GM13977 (cell line): ENCODE results near the gene ULK4.

Experiments
- DNase-seq: peaks from one replicate; pipeline ENCODE4 v3.0.0; 2012; ENCODE audit warnings: low spot score
- in situ Hi-C: fragments of 300-500 bp; cut with MboI; formaldehyde crosslinking; loops from one replicate; pipeline ENCODE4 v1.12.0; 2022; ENCODE audit warnings: low sequenced_read_pairs, low pct_unique_long_range_greater_than_20kb, mixed read lengths, inconsistent platforms; ENCODE audit not compliant: unreplicated experiment
- TF ChIP-seq, protein P1 (sequence below): IDR thresholded peaks from 2 replicates; pipeline ENCODE4 v1.5.1; 2012; ENCODE audit warnings: mild to moderate bottlenecking, control low read depth; ENCODE audit not compliant: insufficient read depth; ENCODE audit errors: extremely low read depth, missing control alignments

ULK4 gene

GRCh38 chr3:41482134-41482533, 479.8 kb downstream of the ULK4 start:
- no peak for DNase-seq
- in situ Hi-C loops = no loop called here
- TF ChIP-seq, protein P1, sequence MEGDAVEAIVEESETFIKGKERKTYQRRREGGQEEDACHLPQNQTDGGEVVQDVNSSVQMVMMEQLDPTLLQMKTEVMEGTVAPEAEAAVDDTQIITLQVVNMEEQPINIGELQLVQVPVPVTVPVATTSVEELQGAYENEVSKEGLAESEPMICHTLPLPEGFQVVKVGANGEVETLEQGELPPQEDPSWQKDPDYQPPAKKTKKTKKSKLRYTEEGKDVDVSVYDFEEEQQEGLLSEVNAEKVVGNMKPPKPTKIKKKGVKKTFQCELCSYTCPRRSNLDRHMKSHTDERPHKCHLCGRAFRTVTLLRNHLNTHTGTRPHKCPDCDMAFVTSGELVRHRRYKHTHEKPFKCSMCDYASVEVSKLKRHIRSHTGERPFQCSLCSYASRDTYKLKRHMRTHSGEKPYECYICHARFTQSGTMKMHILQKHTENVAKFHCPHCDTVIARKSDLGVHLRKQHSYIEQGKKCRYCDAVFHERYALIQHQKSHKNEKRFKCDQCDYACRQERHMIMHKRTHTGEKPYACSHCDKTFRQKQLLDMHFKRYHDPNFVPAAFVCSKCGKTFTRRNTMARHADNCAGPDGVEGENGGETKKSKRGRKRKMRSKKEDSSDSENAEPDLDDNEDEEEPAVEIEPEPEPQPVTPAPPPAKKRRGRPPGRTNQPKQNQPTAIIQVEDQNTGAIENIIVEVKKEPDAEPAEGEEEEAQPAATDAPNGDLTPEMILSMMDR = no peak

DNA sequence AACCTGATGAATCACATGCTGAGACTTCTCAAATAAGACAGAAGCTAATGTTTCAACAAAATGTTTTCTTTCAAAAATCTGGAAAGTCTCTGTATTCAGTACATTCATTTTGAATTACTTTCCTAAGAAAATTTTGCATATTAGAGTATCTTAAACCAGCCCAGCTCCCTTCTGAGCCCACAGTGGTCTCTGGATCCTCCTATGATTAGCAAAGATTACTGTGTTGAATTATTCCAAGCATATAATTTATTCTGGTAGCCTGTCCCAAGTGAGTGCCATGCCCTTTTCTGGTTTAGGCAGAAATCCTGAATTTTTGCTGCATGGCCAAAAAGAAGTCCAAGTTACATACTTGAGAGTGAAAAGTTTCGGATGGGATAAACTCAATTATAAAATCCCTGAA, 483.6 kb downstream of the ULK4 start:
- TF ChIP-seq, protein P1 = no peak
- no peak for DNase-seq
- in situ Hi-C loops = no loop called here

GRCh38 chr3:41477399-41478014, 484.4 kb downstream of the ULK4 start:
- no peak for DNase-seq
- in situ Hi-C loops = no loop called here
- TF ChIP-seq, protein P1 = no peak

GRCh38 chr3:41469083-41469482, 492.8 kb downstream of the ULK4 start:
- in situ Hi-C loops = no loop called here
- TF ChIP-seq, protein P1 = no peak
- DNase-seq = no peak

DNA sequence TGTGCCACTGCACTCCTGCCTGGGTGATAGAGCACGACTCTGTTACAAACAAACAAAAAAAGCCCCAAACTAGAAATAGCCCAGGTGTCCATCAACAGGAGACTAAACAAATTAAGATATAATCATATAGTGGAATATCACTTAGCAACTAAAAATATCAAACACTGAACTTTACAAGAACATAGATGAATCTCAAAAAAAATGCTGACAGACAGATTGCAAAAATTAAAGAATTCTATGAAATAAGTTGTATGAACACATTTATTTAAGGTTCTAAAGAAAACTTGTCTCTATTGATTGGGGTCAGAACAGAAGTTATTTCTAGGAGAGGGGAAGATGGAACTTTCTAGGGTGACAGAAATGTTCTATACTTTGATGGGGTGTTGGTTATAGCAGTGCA, 494.4 kb downstream of the ULK4 start:
- no peak for DNase-seq
- in situ Hi-C loops = no loop called here
- TF ChIP-seq, protein P1 = no peak

- no peak for DNase-seq
- in situ Hi-C loops = no loop called here
- TF ChIP-seq, protein P1 = no peak
These were observed 497.0 kb downstream of the ULK4 start for GRCh38 chr3:41464858-41465257.
